GM12875 (cell line): ENCODE results near the gene DNAH6.

Experiments used
- H3K4me3 ChIP-seq: one replicate; pipeline ENCODE4 v1.5.1; 2011; ENCODE audit warnings: low read depth, low read length, control low read depth
- TF ChIP-seq, protein P1 (sequence below): IDR thresholded peaks from 2 replicates; pipeline ENCODE4 v1.5.1; 2011; ENCODE audit warnings: low read depth, mild to moderate bottlenecking, control low read depth, inconsistent platforms, low read length, moderate library complexity, borderline replicate concordance; ENCODE audit not compliant: insufficient read depth

The DNAH6 gene

DNA sequence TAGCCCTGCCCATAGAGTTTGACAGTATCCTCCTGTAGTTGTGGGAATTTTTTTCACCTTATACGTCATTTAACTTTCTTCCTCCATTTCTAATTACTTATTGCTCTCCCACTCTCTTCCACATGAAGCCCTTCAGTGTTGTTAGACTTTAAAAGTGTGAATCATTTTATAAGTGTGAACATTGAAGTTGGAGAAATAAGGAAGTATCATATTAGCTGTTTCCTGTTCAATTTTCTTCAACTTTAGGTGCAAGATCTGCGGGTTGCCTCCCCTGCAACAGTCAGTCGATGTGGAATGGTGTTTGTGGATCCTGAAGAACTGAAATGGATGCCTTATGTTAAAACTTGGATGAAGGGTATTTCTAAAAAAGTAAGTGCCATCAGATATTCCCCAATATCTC lies 138.1 kb downstream of the DNAH6 start:
- no peak overlapping the region for H3K4me3 ChIP-seq
- TF ChIP-seq, protein P1, sequence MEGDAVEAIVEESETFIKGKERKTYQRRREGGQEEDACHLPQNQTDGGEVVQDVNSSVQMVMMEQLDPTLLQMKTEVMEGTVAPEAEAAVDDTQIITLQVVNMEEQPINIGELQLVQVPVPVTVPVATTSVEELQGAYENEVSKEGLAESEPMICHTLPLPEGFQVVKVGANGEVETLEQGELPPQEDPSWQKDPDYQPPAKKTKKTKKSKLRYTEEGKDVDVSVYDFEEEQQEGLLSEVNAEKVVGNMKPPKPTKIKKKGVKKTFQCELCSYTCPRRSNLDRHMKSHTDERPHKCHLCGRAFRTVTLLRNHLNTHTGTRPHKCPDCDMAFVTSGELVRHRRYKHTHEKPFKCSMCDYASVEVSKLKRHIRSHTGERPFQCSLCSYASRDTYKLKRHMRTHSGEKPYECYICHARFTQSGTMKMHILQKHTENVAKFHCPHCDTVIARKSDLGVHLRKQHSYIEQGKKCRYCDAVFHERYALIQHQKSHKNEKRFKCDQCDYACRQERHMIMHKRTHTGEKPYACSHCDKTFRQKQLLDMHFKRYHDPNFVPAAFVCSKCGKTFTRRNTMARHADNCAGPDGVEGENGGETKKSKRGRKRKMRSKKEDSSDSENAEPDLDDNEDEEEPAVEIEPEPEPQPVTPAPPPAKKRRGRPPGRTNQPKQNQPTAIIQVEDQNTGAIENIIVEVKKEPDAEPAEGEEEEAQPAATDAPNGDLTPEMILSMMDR, result no peak

DNA sequence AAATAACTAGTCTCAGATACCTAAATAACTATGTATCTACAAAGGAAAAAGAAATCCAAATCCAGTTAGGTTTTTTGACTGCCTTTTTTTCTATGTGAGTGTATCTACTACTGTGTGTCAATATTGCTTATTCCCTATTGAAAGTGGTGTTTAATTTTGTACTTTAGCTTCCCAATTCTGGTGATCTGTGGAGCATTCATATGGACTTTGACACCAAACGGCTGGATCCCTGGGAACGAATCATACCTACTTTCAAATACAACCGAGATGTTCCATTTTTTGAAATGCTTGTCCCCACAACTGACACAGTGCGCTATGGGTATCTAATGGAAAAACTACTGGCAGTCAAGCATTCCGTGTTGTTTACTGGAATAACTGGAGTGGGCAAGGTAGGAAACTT lies 152.8 kb downstream of the DNAH6 start:
- TF ChIP-seq, protein P1, result no peak
- no peak overlapping the region for H3K4me3 ChIP-seq

DNA sequence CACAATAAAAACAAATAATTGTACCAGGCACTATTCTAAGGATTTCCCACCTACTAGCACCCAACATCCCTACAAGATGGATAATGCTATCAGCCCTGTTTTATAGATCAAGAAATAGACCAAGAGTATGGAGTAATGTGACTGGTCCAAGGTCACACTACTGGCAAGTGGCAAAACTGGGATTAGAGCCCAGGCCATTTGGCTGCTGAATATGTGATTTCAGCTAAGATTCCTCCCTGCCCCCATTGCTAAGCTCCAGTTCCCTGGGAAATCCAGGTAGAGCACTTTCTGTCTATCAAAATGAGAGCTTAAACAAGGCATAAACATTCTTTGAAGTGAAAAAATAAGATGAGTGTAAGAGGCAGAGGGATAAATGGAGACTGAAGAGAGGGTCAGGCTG lies 157.8 kb downstream of the DNAH6 start:
- TF ChIP-seq, protein P1, result no peak
- H3K4me3 ChIP-seq, result no peak overlapping the region

DNA sequence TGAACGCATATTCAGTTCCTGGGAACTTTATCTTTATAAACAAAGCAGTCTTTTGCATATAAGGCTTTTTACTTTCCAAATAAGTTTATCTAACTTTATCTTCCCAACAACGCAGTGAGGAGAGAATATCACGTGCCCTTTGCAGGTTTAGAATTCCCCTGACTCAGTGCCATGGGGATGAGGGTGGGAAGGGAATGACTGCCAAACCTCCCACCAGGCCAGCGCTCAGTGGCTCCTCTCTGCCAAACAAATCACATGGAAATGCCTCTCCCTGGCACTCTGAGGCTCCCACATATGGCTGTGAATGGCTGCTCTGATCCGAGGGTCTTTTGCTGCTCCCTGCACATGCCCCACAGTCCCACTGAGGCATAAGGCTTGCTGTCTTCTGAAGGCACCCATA lies 158.3 kb downstream of the DNAH6 start:
- no peak overlapping the region for H3K4me3 ChIP-seq
- TF ChIP-seq, protein P1, result no peak

DNA sequence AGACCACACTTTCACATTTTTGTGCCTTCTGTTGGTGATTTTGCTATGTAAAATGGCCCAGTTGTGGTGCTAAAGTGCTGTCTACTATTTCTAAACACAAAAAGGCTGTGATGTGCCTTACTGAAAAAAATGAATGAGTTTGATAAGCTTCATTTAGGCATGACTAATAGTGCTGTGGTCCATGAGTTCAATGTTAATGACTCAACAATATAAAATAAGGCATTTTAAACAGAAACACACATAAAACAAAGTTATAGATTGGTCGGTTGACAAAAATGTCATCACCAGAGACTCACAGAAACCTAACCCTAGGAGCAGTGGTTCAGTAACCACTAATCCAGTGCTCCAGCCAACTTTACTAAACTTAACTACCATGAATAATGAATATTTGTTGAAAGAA lies 160.0 kb downstream of the DNAH6 start:
- H3K4me3 ChIP-seq, result no peak overlapping the region
- TF ChIP-seq, protein P1, result no peak

DNA sequence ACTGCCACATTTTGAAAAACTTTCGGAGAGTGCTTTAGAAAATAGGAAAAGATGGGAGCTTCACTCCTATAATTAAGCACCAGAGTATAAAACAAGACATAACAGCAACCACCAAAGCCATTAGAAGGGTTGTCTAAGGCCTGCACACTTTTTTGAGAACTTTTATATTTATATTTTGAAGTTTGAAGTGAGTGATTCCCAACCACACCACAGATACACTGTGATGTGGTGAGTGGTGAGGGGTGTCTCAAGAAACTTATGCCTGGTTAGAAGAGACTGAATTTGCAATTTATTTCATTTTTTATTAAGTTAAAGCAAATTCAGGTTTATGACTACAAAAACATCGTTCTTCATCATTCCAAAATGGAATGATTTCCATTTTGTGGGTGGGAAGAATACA lies 161.9 kb downstream of the DNAH6 start:
- TF ChIP-seq, protein P1, result no peak

DNA sequence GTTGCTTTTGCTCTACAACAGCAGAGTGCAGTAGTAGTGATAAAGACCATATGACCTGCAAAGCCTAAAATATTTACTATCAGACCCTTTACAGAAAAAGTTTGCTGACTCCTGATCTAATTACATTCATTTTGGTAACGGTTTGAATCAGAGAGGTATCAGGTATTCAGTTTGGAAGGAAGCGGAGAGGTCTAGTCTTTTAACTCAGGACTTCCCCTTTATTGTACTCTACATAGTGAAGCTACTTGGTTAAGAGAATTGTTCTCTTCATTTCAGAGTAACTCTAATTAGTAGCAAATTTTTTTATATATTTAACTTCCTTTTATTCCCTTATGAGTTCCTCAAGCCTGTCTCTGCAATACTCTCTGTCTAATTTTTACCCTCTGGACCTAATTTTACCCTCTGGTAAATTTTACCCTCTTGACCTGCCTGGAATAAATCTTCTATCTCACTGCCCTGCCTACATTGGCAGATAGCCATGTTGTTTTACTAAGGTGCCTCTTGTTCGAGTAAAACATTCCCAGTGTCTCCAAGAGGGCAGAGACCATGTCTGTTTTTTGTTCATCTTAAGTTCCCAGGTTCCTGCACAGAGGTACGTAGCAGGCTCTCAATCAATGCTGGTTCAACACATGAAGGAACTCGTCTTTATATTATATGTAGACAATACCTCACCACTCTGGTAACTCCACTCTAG lies 170.6 kb downstream of the DNAH6 start:
- no peak overlapping the region for H3K4me3 ChIP-seq
- TF ChIP-seq, protein P1, result no peak

More for the DNA sequence above, 161.9 kb downstream of the DNAH6 start:
- H3K4me3 ChIP-seq, result no peak overlapping the region
